Measurements from ENCODE around the gene UBTD2.

UBTD2 gene

DNA sequence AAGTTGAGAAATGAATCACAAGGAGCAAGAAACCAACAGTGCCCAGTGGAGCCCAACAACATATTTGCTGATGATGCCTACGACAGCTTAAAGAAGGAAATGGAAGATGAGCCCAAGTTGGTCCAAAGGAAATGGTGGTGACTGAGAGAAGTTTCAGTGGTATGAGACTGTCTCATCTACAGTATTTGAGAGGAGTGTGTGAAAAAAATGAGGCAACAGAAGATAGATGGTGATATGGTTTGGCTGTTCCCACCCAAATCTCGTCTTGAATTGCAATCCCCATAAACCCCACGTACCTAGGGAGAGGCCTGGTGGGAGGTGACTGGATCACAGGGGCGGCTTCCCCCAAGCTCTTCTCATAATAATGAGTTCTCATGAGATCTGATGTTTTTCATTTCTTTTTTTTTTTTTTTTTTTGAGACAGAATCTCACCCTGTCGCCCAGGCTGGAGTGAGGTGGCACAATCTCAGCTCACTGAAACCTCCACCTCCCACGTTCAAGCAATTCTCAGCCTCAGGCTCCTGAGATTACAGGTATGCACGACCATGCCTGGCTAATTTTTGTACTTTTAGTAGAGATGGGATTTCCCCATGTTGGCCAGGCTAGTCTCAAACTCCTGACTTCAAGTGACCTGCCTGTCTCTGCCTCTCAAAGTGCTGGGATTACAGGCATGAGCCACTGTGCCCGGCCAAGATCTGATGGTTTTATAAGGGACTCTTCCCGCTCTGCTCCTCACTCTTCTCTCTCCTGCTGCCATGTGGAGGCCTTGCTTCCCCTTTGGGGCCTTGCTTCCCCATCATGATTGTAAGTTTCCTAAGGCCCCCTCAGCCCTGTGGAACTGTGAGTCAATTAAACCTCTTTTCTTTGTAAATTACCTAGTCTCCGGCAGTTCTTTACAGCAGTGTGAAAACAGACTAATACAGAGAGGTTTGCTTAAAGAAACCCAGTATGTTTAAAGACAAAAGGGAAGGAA is 59.4 kb downstream of the UBTD2 start:
- Histone ChIP-seq H3K27ac (no peak overlapping the region), H3K36me3 (replicated peaks) (peaks cover 3% of the 10 kb centered on the region), H3K4me3 (ENCODE audit: low read depth, low read length) (no peak overlapping the region), H3K27me3 (replicated peaks) (no peaks in the 10 kb centered on the region)
- in situ Hi-C loops (cut with HindIII; ENCODE audit: low pct_ligation_motif_present, low sequenced_read_pairs), result no loop called here
- TF ChIP-seq, protein P1, sequence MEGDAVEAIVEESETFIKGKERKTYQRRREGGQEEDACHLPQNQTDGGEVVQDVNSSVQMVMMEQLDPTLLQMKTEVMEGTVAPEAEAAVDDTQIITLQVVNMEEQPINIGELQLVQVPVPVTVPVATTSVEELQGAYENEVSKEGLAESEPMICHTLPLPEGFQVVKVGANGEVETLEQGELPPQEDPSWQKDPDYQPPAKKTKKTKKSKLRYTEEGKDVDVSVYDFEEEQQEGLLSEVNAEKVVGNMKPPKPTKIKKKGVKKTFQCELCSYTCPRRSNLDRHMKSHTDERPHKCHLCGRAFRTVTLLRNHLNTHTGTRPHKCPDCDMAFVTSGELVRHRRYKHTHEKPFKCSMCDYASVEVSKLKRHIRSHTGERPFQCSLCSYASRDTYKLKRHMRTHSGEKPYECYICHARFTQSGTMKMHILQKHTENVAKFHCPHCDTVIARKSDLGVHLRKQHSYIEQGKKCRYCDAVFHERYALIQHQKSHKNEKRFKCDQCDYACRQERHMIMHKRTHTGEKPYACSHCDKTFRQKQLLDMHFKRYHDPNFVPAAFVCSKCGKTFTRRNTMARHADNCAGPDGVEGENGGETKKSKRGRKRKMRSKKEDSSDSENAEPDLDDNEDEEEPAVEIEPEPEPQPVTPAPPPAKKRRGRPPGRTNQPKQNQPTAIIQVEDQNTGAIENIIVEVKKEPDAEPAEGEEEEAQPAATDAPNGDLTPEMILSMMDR (IDR thresholded peaks at IDR 0.05; ENCODE audit: low read depth, low read length, missing control alignments), result no peak
- DNase-seq, result no peak

DNA sequence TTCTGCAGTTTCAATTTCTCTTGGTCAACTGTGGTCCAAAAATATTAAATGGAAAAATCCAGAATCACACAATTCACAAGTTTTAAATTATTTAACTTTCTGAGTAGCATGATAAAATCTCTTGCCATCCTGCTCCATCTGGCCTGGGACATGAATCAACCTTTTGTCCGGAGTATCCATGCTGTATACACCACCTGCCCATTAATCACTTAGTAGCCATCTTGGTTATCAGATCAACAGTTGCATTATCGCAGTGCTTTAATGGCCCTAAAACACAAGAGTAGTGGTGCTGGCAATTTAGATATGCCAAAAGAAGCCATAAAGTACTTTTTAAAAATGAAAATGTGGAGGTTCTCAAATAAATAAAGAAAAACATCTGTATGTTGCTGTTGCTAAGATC is 64.3 kb downstream of the UBTD2 start:
- H3K4me3 ChIP-seq (ENCODE audit: low read depth, low read length), result no peak overlapping the region
- TF ChIP-seq, protein P1 (IDR thresholded peaks at IDR 0.05; ENCODE audit: low read depth, low read length, missing control alignments), result no peak
- H3K27me3 ChIP-seq (replicated peaks), result no peaks in the 10 kb centered on the region
- in situ Hi-C loops (cut with HindIII; ENCODE audit: low pct_ligation_motif_present, low sequenced_read_pairs), result no loop called here
- H3K27ac ChIP-seq, result no peak overlapping the region
- H3K36me3 ChIP-seq (replicated peaks), result peaks cover 3% of the 10 kb centered on the region
- no peak for DNase-seq

DNA sequence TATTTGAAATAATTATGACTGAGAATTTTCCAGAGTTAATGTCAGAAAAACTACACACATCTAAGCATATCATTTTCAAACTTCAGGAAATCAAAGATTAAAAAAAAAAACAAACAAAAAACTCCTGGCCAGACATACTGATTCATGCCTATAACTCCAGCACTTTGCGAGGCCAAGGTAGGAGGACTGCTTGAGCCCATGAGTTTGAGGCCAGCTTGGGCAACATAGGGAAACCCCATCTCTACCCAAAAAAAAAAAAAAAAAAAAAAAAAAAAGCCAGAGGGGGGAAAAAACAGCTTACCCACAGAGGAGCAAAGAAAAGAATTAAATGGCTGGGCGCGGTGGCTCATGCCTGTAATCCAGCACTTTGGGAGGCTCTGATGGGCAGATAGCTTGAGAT is 67.2 kb downstream of the UBTD2 start:
- no peak for DNase-seq
- Histone ChIP-seq H3K4me3 (ENCODE audit: low read depth, low read length) (no peak overlapping the region), H3K27ac (no peak overlapping the region), H3K27me3 (replicated peaks) (no peaks in the 10 kb centered on the region), H3K36me3 (replicated peaks) (no peaks in the 10 kb centered on the region)
- in situ Hi-C loops (cut with HindIII; ENCODE audit: low pct_ligation_motif_present, low sequenced_read_pairs), result no loop called here
- TF ChIP-seq, protein P1 (IDR thresholded peaks at IDR 0.05; ENCODE audit: low read depth, low read length, missing control alignments), result no peak

DNA sequence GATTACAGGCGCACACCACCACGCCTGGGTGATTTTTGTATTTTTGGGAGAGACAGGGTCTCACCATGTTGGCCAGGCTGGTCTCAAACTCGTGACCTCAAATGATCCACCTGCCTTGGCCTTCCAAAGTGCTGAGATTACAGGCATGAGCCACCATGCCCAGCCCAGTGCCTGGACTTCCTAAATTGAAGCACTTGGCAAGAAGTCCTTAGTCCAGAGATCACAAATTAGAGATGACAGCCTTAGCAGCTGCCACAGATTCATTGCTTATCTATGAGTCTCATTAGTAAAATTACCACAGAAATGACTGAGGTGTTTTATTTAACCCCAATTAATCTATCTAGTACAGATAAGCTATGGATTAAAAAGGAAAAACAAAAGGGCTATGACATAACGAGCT is 70.4 kb downstream of the UBTD2 start:
- Histone ChIP-seq H3K36me3 (replicated peaks) (peaks cover 3% of the 10 kb centered on the region), H3K4me3 (ENCODE audit: low read depth, low read length) (no peak overlapping the region), H3K27ac (no peak overlapping the region), H3K27me3 (replicated peaks) (no peaks in the 10 kb centered on the region)
- TF ChIP-seq, protein P1 (IDR thresholded peaks at IDR 0.05; ENCODE audit: low read depth, low read length, missing control alignments), result no peak
- no peak for DNase-seq
- in situ Hi-C loops (cut with HindIII; ENCODE audit: low pct_ligation_motif_present, low sequenced_read_pairs), result no loop called here

DNA sequence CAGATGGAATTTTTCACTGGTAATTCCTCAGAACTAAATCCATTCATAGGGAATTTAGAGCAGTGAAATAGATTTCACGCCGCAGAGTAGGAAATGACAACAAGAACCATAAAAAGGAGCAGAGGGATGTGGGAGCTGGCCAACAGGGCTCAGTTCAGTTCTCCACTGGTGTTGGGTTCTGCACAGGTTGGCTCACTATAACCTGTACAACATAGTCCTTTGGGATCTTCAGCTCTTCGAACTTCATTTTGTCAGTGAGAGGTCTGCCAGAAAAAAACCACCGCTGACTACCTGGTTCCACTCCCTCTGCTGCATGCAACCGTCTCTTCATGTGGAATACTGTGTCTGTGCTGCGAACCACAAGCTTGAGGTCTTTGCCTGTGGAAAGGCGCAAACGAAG is 71.9 kb downstream of the UBTD2 start:
- Histone ChIP-seq H3K27ac (no peak overlapping the region), H3K4me3 (ENCODE audit: low read depth, low read length) (no peak overlapping the region), H3K36me3 (replicated peaks) (peaks cover 3% of the 10 kb centered on the region), H3K27me3 (replicated peaks) (no peaks in the 10 kb centered on the region)
- in situ Hi-C loops (cut with HindIII; ENCODE audit: low pct_ligation_motif_present, low sequenced_read_pairs), result no loop called here
- DNase-seq, result no peak
- TF ChIP-seq, protein P1 (IDR thresholded peaks at IDR 0.05; ENCODE audit: low read depth, low read length, missing control alignments), result no peak
